Measurements from ENCODE around the gene BTG2.

Gene BTG2

GRCh38 chr1:203342192-203342940, 37.0 kb downstream of the BTG2 start:
- DNase-seq (ENCODE audit: low spot score): peak; percentile 48

- no peak for DNase-seq (ENCODE audit: low spot score)
Measured at GRCh38 chr1:203343956-203344754, 38.8 kb downstream of the BTG2 start.

- no peak for DNase-seq (ENCODE audit: low spot score)
Measured at GRCh38 chr1:203346060-203346768, 40.9 kb downstream of the BTG2 start.

GRCh38 chr1:203346769-203347102, 41.4 kb downstream of the BTG2 start:
- DNase-seq (ENCODE audit: low spot score): no peak

GRCh38 chr1:203349166-203349565, 43.8 kb downstream of the BTG2 start:
- DNase-seq (ENCODE audit: low spot score): no peak

GRCh38 chr1:203349773-203350524, 44.6 kb downstream of the BTG2 start:
- no peak for DNase-seq (ENCODE audit: low spot score)

- no peak for DNase-seq (ENCODE audit: low spot score)
Measured at GRCh38 chr1:203351037-203351625, 45.8 kb downstream of the BTG2 start, which contains the start of gene FMOD. Gene FMOD (minus strand): TSS chr1:203351122. CDS start chr1:203348270, 2,852 bp downstream.

- DNase-seq (ENCODE audit: low spot score): no peak
Measured at GRCh38 chr1:203353486-203353885, 48.2 kb downstream of the BTG2 start.

- DNase-seq (ENCODE audit: low spot score): no peak
Measured at GRCh38 chr1:203354246-203354645, 48.9 kb downstream of the BTG2 start.

GRCh38 chr1:203359010-203359571, 53.8 kb downstream of the BTG2 start:
- DNase-seq (ENCODE audit: low spot score): no peak

All from hematopoietic multipotent progenitor cell treated with erythropoietin and hydrocortisone succinate and interleukin-3 and kit ligand, for 15 days (in vitro differentiated cells).